Uterus (tissue), 4 donors: Measurements from ENCODE around the gene SIN3B. TPM values are rescaled to one million over a fixed set of nuclear protein-coding genes. Genes with fewer than 3 reads are reported as not detected.

Experiments
- DNase-seq, 2 donors: peaks; one replicate each; pipeline ENCODE4 v3.0.0-alpha.2; 2019 to 2020
- H3K27ac ChIP-seq, 2 donors: fragments of 200-600 bp; sonication (generic); 1 replicate in 1 of 2; 2 replicates in 1 of 2; pipeline ENCODE4 v1.5.1; 2016 to 2018
- H3K27me3 ChIP-seq, 2 donors: fragments of 200-600 bp; sonication (generic); one replicate each; pipeline ENCODE4 v1.5.1; 2018 to 2019; ENCODE audit warnings: control low read depth in 1 of 2
- H3K36me3 ChIP-seq, 2 donors: fragments of 200-600 bp; sonication (generic); one replicate each; pipeline ENCODE4 v1.5.1; 2019; ENCODE audit warnings: control low read depth in 1 of 2
- H3K4me1 ChIP-seq, 2 donors: fragments of 200-600 bp; sonication (generic); one replicate each; pipeline ENCODE4 v1.5.1; 2018 to 2019; ENCODE audit warnings: control low read depth in 1 of 2
- H3K4me3 ChIP-seq, 2 donors: fragments of 200-600 bp; sonication (generic); 1 replicate in 1 of 2; 2 replicates in 1 of 2; pipeline ENCODE4 v1.5.1; 2018 to 2019; ENCODE audit warnings: mild to moderate bottlenecking in 1 of 2
- H3K9me3 ChIP-seq, 2 donors: fragments of 200-600 bp; sonication (generic); one replicate each; pipeline ENCODE4 v1.5.1; 2019; ENCODE audit warnings: control low read depth in 1 of 2
- CTCF ChIP-seq, 4 experiments: fragments of 200-600 bp in 2 of 4; fragments of 450-650 bp in 2 of 4; sonication (generic) in 2 of 4; IDR thresholded peaks; one replicate each; pipeline ENCODE4 v1.5.1; 2016 to 2019; ENCODE audit warnings: antibody characterized with exemption in 4 of 4, mild to moderate bottlenecking in 2 of 4, moderate library complexity in 1 of 4
- POLR2A ChIP-seq, 2 donors: fragments of 450-650 bp; IDR thresholded peaks; one replicate each; pipeline ENCODE4 v1.6.1; 2016; ENCODE audit warnings: antibody characterized with exemption in 2 of 2, mild to moderate bottlenecking in 1 of 2, moderate library complexity in 1 of 2
- intact Hi-C: fragments of 100-400 bp; cut with DNase I; formaldehyde crosslinking; loops from one replicate; pipeline ENCODE4 v1.15.1; 2023; ENCODE audit warnings: low total_unique reads
- total RNA-seq, 4 donors: library from RNA; depleted of rRNA in 3 of 4; stranded (reverse); fragments of >200 nt in 3 of 4; gene quantifications; one replicate each; pipeline versions ENCODE4 v1.1.0 to v1.2.4, GENCODE V29; 2014 to 2023
- donor health status: DM: yes; HTN: yes; CAD: no.

SIN3B gene
- total RNA-seq, 4 donors from 2014 or later = 21.2 to 149 (median 92.3) TPM

- intact Hi-C loops = no loop called here
- no peak for DNase-seq
- no peaks in the 10 kb centered on the region for H3K27me3 ChIP-seq
- H3K9me3 ChIP-seq = no peaks in the 10 kb centered on the region
- H3K27ac ChIP-seq = no peak overlapping the region
- TF ChIP-seq POLR2A (IDR thresholded peaks at IDR 0.05) (no peak), CTCF (IDR thresholded peaks at IDR 0.05) (peak in 3 of 4 experiments; percentile 27 to 42 (median 29))
- no peaks in the 10 kb centered on the region for H3K36me3 ChIP-seq
- peaks cover 0 to 7% of the 10 kb centered on the region in 2 donors for H3K4me1 ChIP-seq
- H3K4me3 ChIP-seq = no peak overlapping the region
These were observed 70.4 kb downstream of the SIN3B start for GRCh38 chr19:16899566-16900075.

DNA sequence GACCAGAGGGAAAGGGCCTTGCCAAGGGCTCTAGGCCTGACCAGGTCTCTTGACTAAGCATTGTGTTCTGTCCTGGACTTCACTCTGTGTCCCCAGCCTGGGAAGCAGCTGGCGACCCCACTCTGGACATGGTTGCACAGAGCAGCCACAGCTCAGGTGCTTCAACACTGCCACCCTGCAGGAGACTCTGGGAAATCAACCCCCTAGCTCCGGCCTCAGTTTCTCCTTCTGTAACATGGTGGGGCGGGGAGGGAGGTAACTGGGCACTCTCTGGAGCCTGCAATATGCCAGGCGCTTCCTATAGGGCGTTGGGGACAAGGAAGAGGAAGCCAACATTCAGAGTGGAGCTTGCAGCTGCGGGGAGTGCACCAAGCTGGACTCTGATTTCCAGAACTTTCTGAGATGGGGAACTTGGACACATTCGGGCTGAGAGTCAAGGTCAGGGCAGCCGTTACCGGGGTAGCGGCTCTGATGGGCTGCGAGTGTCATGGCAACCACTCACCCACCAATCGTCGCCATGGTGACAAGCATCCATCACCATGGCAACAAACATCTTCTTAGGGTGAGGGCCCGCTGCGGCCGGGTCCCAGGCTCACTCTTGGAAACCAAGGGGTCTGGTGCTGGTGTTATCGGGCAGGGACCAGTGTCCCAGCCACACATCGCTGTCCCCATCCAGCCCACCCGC lies 72.4 kb downstream of the SIN3B start:
- peaks cover 0 to under 1% of the 10 kb centered on the region in 2 donors for H3K4me1 ChIP-seq
- H3K9me3 ChIP-seq = no peaks in the 10 kb centered on the region
- H3K4me3 ChIP-seq = no peak overlapping the region
- intact Hi-C loops = no loop called here
- no peak for DNase-seq
- TF ChIP-seq POLR2A (IDR thresholded peaks at IDR 0.05) (no peak), CTCF (IDR thresholded peaks at IDR 0.05) (no peak)
- H3K36me3 ChIP-seq = no peaks in the 10 kb centered on the region
- H3K27ac ChIP-seq = no peak overlapping the region
- no peaks in the 10 kb centered on the region for H3K27me3 ChIP-seq

DNA sequence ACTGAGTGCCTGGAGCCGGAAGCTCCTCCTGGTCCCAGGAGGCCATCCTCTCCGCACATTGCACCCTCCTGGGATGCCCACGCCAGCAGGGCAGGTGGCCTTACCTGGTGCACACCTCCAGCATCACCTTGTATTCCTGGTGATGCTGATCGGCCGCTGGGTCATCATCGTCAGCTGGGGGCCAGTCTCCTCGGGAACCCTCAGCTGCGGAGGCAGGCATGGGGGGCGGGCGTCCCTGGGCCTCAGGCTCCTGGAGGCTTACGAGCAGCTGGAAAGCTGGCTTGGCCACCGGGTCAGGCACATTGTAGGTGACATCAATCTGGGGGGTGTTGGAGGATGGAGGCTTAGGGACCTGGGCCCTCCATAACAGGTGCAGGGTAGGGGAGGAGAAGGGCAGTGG lies 73.3 kb downstream of the SIN3B start:
- TF ChIP-seq CTCF (IDR thresholded peaks at IDR 0.05) (no peak), POLR2A (IDR thresholded peaks at IDR 0.05) (no peak)
- no peaks in the 10 kb centered on the region for H3K9me3 ChIP-seq
- H3K36me3 ChIP-seq = no peaks in the 10 kb centered on the region
- no peaks in the 10 kb centered on the region for H3K27me3 ChIP-seq
- intact Hi-C loops = no loop called here
- H3K27ac ChIP-seq = no peak overlapping the region
- DNase-seq = no peak
- H3K4me3 ChIP-seq = no peak overlapping the region
- no peaks in the 10 kb centered on the region for H3K4me1 ChIP-seq

GRCh38 chr19:16903347-16903746 lies 74.1 kb downstream of the SIN3B start:
- H3K27me3 ChIP-seq = no peaks in the 10 kb centered on the region
- intact Hi-C loops = no loop called here
- no peak for TF ChIP-seq POLR2A (IDR thresholded peaks at IDR 0.05)
- TF ChIP-seq CTCF (IDR thresholded peaks at IDR 0.05) = no peak

DNA sequence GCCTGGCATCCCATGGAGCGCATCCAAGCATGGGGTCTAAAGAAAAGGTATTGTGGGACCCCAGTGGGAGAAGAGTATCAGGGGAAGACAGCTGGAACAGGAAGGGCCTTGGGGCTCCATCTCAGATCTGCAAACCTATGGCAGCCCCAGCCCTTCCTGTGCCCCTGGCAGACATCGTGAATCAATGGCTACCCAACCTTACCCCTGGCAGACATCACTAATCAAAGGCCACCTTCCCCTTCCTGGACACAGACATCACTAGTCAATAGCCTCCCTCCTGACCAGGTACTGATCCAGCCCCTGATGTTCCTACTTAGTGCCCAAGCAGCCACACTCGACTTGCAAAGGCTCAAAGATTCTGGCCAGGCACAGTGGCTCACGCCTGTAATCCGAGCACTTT lies 75.4 kb downstream of the SIN3B start:
- Histone ChIP-seq H3K4me3 (no peak overlapping the region), H3K27me3 (no peaks in the 10 kb centered on the region), H3K9me3 (no peaks in the 10 kb centered on the region), H3K36me3 (no peaks in the 10 kb centered on the region), H3K27ac (no peak overlapping the region), H3K4me1 (no peaks in the 10 kb centered on the region)
- intact Hi-C loops = no loop called here
- DNase-seq = no peak
- TF ChIP-seq POLR2A (IDR thresholded peaks at IDR 0.05) (no peak), CTCF (IDR thresholded peaks at IDR 0.05) (no peak)

More at GRCh38 chr19:16903347-16903746, 74.1 kb downstream of the SIN3B start:
- Histone ChIP-seq H3K36me3 (no peaks in the 10 kb centered on the region), H3K4me3 (no peak overlapping the region), H3K4me1 (no peaks in the 10 kb centered on the region), H3K9me3 (no peaks in the 10 kb centered on the region), H3K27ac (no peak overlapping the region)
- DNase-seq = no peak
